HG02798 (cell line): ENCODE results near the gene PNMA6E.
A peak's percentile ranks its signal among the peaks of the same experiment; 100 is the strongest.
"Not testable (repeated sequence)": the region's sequence is repeated elsewhere in the genome, so short reads cannot be mapped to it uniquely, and the experiment has no call there.

Source experiments
- ATAC-seq: cut with Tn5 transposase; IDR thresholded peaks from one replicate; pipeline ENCODE4 v1.9.1; 2021; ENCODE audit warnings: mild to moderate bottlenecking; ENCODE audit not compliant: unreplicated experiment, poor library complexity

The PNMA6E gene

DNA sequence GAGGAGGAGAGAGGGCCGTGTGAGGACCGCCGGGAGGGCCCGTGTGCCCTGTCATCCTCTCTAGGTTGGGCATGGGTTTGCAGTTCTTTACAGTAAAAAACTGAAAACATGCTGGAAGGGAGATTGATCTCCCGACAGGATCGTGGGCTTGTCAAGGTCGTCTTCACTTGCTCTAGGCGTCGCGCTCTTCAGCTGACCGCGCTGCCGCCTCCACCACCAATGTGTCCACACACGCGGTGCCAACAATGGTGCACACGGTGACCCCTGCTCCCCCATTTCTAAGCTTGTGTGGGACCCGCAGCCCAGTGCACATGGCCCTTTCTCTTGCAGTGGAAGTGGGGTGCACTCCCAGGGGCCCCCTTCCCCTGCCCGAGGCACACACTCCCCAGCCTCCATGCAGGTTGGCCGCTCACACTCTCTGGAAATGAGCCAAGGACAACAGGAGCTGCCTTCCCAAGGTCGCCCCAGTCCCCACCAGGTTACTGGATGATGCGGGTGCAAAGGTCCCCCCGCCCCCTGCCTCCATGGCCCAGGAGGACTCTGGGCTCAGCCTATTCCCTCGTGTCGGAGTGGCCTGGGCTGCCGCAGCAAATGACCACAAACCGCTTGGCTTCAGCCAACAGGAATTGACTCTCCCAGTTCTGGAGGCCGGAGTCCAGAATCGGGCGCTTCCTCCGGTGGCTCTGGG is 8.4 kb upstream of the PNMA6E start:
- ATAC-seq: no peak

- no peak for ATAC-seq
These were observed 7.8 kb upstream of the PNMA6E start for GRCh38 chrX:153408871-153409351.

GRCh38 chrX:153408221-153408721 is 7.1 kb upstream of the PNMA6E start:
- no peak for ATAC-seq

DNA sequence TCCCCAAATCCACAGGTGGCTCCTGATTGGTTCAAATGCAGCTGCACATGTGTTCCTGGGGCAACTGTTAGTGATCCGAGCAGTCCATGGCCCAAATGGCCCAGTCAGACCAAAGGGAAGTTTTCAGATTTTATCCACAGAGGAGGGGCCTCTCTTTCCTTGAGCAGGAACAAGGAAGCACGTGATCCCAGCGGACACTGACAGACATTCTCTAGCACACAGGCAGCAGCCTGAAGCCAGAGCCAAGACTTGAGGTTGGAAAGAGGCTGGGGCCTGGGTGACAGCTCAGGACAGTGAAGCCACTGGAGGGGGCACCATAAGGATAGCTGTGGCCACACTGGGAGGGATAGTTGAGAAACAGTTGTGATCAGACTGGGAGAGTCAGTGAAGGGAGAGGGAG is 6.6 kb upstream of the PNMA6E start:
- no peak for ATAC-seq

- ATAC-seq: no peak
These were observed 5.8 kb upstream of the PNMA6E start for GRCh38 chrX:153406903-153407302.

DNA sequence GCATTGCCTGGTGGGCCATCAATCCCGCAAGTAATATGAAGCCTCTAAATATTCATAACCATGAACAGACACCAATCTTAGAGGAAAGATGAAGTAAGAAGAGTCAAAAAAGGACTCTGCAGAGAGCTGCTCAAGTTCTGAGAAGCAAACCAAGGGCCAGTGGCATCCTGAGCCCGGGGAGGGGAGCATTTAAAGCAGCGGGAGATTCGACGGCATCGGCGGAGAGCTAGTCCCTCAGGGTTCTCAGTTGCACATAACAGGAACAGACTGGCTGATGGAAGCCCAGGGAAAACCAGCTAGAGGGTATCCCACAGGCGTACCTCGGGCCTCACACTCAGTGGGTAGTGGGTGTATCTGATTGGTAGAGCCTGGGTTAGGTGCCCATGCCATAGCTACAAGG is 4.9 kb upstream of the PNMA6E start:
- no peak for ATAC-seq

- no peak for ATAC-seq
These were observed 4.3 kb upstream of the PNMA6E start for GRCh38 chrX:153405426-153405825.

GRCh38 chrX:153404333-153404732 is 3.2 kb upstream of the PNMA6E start:
- ATAC-seq: not testable (repeated sequence)

GRCh38 chrX:153400146-153401132 is 711 bp downstream of the PNMA6E start:
- peak; percentile 57 for ATAC-seq

DNA sequence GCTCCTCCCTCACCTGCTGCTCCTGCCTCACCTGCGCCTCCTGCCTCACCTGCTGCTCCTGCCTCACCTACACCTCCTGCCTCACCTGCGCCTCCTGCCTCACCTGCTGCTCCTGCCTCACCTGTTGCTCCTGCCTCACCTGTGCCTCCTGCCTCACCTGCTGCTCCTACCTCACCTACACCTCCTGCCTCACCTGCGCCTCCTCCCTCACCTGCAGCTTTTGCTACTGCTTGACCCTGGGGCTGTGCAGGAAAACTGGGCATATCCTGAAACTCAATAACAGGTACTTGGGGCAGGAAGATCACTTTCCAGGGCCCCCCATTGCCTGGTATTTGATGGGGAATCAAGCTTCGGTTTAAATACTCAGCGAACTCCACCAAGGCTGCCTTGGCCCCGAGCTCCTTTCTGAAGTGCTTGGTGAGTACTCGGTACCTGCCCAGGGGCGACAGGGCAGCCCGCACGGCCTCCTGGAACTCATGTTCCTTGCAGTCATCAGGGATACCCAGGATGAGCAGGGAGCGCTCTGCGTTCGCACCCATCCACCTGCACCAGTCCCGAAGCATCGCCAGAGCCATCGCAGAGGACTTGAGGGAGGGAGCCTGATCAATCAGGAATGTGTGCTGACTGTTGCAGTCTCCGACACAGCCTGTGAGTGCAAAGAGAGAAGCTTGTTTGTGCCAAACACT is 2.7 kb downstream of the PNMA6E start:
- ATAC-seq: no peak

DNA sequence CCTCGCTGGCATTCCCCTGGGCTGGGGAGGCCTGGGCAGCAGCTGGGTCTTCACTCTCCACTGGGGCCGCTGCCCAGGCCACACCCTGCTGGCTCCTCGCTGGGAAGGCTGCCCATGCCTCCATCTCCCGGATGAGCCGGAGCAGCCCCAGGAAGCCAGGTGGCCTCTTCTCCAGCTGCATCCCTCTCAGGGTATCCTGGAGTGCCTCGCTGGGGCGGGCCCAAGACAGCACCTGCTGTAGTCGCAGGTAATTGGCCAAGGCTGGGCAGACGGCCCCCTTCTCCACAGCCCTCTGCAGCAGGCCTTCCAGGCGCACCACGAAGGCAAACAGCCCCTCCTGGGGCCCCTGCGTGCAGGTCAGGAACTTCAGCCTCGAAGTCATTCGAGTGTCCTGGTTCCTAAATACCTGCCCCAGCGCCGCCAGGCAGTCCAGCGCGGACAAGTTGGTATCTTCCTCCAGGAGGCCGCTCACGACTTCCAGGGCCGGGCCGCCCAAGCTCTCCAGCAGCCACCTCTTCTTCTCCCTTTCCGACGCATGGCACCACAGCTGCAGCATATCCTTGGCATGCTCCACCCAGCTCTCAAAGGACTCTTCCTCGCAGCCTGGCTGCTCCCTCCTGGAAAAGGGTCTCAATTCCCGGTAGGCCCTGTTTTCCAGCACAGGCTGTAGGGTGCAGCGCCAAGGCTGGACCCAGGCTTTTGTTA is 3.7 kb downstream of the PNMA6E start:
- no peak for ATAC-seq

DNA sequence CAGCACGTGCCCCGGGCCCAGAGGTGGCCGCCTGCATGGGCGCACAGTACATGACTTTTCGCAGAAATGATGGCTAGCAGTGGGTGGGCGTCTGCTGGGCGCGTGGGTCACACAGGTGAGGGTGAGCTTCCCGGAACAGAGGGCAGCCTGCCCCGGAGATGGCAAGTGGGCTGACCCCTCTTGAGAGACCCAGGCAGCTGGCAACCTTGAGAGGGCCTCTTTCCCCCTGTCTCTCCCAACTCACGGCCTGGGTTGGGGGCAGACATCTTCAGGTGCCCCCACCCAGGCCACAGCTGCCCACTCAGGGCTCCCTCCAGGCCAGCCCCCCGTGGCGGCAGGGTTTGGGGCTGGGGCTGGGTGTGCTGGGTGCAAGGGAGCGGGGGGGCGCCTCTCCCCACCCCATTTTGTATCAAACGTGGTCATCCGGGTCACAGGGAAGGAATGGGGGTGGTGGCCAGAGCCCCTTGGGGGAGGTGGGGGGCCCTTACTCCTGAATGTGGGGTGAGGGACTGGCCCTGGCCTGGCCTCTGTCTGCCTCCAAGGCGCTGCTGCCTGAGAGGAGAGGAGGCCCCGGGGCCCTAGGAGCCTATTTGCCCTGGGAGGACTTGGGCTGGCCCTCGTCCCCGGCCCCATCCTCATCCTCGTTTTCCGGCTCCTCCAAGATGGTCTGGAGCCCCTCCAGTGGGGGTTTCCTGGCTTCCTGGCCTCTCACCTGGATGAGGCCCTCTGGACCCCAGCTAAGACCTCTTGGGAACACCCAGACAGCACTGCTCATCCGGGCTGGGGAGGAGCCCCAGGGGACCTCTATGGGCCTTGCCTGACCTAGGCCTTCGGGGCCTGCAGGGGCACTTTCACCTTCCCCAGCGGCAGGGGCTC is 4.6 kb downstream of the PNMA6E start:
- ATAC-seq: no peak

DNA sequence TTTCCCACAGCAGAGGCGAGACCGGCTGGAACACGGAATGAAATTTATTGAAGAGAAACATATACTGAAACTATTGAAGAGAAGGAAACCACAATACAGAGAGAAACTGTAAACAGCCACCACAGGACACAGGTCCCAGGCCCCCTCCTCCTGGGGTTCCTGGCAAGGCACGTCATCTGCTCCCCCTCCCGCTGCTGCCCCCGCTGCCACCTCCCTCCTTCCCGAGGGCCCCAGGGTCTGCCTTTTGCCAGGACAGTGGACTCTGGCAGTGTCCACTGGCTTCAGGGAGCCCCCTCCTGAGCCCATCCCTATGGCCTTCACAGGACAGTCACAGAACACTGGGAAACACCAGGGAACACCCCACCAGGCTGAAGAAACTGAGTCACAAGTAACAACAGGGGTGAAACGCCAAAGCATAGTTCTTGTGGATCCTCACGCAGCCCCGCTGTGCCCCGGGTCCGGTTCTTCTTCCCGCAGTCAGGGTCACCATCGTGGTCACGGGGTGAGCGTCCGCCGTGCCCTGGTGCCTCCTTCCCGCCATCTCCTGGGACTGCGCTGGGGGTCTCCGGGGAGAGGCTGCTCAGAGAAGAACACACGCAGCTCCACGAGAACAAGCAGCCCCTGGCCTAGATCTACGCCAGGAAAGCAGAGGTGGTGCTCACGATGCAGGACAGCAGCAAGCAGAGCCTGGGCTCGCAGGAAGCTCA is 5.4 kb downstream of the PNMA6E start:
- no peak for ATAC-seq

DNA sequence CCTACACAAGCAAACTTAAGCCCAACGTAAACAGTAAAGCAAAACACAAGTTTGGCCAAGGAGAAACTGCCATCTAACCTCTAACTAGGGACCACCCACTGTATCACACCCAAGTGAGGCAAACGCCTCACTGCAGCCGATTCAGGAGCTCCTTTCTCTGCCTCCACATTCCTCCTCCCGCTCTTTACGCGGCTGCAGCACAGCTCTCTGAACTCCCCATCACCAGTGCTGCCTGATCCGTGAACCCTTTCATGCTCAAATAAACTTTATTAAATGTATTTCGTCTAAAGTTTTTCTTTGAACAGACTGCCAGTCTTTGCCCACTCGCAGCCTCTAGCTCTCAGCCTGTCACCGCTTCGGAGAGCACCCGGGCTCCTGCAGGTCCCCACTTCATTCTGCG is 6.5 kb downstream of the PNMA6E start:
- ATAC-seq: no peak

GRCh38 chrX:153392642-153393321 is 8.4 kb downstream of the PNMA6E start:
- no peak for ATAC-seq

DNA sequence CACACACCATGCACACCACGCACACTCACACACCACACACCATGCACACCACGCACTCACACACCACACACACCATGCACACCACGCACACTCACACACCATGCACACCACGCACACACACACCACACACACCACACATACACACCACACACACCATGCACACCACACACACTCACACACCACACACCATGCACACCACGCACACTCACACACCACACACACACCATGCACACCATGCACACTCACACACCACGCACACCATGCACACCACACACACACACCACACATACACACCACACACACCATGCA is 11.7 kb downstream of the PNMA6E start:
- not testable (repeated sequence) for ATAC-seq

DNA sequence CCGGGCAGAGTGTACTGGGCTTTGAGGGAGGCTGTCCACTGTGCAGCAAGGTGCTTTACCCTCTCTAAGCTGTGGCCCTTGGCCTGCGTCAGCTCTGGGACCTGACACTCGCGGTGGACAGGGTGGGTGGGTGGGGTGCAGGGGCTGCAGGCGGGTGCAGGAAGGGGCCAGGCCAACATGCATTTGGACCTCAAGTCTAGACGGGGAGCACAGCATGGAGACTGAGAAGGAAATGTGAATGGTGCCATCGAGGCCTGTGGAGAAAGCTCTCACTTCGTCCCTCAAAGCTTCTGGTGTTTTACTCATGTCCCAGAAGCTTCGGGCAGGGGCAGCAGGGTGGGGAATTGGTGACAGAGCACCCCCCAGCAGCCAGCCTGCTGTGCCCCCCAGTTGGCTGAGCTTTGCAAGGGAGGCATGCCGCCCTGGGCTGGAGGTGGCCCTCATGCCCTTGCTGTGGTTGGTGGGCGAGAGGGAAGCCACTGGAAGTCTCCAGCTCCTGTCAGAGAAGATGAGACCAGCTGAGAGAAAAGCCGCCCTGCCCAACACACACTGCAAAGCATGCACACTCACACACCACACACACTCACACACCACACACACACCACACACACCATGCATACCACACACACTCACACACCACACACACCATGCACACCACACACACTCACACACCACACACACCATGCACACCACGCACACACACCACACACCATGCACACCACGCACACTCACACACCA is 12.3 kb downstream of the PNMA6E start:
- ATAC-seq: no peak
